HG03575 (cell line): ENCODE data around the gene TRIM72.
"Not testable (repeated sequence)": the region's sequence is repeated elsewhere in the genome, so short reads cannot be mapped to it uniquely, and the experiment has no call there.

Experiments used
- ATAC-seq: cut with Tn5 transposase; IDR thresholded peaks from one replicate; pipeline ENCODE4 v1.9.1; 2021; ENCODE audit not compliant: unreplicated experiment, insufficient number of reproducible peaks, low FRiP score; ENCODE audit errors: extremely low read depth

Gene TRIM72, protein sequence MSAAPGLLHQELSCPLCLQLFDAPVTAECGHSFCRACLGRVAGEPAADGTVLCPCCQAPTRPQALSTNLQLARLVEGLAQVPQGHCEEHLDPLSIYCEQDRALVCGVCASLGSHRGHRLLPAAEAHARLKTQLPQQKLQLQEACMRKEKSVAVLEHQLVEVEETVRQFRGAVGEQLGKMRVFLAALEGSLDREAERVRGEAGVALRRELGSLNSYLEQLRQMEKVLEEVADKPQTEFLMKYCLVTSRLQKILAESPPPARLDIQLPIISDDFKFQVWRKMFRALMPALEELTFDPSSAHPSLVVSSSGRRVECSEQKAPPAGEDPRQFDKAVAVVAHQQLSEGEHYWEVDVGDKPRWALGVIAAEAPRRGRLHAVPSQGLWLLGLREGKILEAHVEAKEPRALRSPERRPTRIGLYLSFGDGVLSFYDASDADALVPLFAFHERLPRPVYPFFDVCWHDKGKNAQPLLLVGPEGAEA

DNA sequence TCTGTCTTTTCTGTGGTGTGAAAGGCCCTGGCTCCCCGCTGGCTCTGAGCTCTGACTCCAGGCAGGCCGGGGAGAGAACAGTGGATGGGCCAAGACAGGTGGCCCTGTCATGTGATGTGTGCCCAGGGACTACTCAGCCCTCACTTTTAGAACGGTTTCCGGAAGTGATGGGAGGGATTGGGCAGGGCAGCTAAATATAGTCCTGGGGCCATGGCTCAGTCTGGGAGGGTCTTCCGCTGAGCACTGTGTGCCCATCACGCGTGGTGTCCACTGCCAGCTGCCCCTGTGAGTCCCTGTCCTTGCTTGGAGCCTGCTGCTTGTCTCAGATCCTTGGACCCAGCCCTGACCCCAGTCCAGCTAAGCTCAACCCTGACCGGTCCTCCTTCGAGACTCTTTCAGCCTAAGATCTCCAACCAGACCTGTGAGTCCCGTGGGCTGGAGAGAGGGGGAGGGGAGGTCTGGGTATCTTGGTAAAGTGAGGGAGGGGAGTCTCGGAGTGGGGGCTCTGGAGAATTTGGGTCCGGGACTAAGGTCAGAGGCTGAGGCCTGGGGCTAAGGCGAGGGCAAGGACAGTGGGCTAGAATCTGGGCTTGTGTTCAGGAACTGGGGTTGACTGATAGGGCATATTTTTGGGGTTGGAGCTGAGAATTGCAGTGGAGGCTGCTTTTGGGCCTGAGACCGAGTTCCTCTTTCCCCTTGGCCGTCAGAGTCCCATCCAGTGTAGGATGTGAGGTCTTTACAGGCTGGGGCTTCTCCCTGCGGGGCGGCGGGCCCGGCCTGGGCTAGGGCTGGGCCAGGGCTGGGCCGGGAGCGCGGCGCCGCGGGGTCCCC lies at the start of gene TRIM72:
Gene TRIM72 (plus strand): TSS at position 243 of the 831 bp plus-strand sequence. CDS start 620 bp downstream, outside the sequence.
- ATAC-seq: no peak

DNA sequence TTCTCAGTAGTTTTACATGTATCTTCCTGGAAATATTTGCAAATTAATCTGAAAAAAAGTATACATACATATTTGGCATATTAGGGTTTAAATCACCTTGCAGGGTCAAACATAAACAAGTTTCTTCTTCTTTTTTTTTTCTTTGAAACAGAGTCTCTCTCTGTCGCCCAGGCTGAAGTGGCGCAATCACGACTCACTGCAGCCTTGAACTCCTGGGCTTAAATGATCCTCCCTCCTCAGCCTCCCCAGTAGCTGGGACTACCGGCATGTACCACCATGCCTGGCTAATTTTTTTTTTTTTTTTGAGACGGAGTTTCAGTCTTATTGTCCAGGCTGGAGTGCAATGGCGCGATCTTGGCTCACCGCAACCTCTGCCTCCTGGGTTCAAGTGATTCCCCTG lies 46.6 kb upstream of the TRIM72 start:
- ATAC-seq: no peak

DNA sequence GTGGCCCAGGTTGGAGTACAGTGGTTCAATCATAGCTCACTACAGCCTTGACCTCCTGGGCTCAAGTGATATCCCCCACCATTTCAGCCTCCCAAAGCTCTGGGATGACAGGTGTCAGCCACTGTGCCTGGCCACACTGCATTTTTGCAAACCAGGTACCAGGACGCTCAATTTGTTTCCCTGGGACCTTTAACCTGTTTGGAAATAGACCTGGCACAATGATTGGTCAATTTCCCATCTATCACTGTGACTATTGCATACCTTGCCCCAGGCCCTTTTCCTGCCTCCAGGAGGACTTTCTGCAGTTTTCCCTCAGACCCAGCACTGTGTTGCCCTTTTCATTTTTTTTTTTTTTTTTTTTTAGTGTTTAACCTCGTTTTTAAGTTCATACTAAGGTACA lies 45.1 kb upstream of the TRIM72 start:
- ATAC-seq: no peak

DNA sequence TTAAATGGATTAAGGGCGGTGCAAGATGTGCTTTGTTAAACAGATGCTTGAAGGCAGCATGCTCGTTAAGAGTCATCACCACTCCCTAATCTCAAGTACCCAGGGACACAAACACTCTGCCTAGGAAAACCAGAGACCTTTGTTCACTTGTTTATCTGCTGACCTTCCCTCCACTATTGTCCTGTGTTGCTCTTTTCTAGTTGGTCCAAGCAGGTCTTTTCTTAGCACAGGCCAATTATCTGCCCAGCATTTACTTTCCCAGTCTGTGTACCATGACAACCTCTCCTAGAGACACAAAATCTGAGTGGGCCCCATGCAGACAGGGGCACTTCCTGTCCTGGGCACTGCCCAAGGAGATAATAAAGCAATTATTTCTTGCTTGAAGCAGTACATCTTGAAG lies 43.9 kb upstream of the TRIM72 start:
- ATAC-seq: not testable (repeated sequence)

DNA sequence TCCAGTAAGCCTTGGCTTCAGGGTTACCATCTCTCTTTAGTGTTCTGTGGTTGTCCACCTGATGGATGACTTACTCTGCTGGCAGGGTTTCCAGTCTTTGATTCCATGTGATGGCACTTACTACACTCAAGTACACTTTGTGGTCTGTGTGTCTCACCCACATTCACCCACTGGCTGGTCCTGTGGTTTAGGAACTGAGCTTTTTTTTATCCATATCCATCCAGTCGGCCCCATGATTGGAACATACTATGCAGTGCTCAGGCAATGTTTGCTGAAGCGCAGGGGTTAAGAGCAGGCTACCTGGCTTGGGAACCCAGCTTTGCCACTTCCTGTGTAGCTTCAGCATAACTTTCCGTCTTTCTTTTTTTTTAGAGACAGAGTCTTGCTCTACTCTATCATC lies 36.8 kb upstream of the TRIM72 start:
- no peak for ATAC-seq

DNA sequence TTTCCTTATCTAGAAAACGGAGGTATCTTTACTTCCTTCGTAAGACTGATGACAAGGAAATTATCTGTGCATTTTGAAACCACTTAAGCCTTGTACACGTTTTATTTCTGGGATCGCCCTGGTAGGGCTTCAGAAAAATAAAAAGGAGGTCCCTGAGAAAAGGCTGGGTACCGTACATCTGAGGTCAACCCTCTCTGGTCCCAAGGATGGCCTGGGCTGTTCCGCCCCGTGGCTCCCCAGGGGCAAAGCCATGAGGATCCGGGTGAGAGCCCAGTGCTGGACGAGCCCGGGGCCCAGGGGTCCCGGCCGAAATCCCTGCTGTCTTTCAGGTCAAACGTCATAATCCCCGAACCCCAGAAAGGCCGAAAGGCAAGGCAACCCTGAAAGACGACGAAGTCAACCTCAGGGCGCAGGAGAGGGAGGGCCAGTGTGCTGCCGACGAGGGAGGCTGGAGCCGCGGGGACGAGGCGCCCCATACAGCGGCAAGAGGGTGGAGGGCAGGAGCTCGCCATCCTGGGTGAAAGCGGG lies 34.6 kb upstream of the TRIM72 start:
- no peak for ATAC-seq

DNA sequence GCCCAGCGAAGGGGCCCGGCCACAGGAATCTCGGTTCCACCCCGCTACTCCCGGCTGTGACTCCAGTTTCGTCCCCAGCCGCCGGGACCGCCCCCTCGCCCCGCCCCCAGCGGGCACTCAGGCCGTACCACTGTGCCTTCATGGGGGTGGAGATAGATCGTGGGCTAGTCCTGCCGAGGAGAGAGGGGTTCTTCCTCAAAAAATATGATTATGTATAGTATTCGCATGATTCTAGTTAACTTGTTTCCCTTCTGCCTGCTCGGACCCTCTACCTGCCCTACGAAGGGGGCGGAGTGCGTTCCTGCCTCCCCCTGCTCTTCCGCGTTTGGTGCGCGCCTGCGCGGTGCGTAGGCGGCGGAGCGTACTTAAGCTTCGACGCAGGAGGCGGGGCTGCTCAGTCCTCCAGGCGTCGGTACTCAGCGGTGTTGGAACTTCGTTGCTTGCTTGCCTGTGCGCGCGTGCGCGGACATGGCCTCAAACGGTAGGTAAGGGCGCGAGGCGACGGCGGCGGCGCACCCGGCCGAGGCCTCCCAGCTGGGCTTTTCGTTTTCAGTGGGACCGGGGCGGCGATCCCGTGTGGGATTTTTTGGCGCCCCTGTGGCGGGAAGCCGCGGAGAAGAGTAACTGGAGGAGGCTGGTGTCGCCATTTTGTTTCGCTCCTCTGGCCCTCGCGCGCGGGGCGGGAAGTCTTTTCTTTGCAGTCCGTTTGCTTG lies 34.0 kb upstream of the TRIM72 start, which contains the start of gene FUS:
Gene FUS (plus strand): TSS at position 393 of the 713 bp plus-strand sequence. CDS start 76 bp downstream, at position 469.
- peak; percentile 30 for ATAC-seq

DNA sequence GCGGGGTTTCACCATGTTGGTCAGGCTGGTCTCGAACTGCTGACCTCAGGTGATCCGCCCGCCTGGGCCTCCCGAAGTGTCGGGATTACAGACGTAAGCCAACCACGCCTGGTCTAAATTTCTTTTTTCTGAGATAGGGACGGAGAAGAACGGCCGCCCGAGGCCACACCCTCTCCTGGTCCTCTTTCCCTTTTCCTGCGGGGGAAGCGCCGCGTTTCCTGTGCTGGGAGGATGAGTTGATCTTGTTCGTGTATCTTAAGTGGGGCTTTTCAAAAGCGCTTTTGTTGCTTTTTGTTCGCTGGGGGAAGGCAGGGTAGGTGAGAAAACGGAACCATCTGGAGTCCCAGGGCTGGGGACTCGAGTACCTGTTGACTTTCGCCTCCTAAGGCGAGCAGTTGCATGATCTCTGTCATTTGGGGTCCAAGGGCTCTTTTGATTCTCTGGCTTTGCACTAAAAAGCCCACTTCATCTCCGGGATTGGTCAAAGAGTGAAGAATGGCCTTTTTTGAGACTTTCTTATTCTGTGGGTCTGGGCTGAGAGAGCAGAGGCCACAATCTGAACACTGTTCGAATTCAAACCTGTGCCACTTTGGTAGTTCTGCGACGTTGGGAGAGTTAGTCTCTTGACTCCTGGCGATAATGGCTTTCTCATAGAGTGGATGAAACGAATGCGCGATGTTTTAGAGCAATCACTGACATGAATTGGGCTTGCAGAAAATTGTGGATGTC lies 32.7 kb upstream of the TRIM72 start:
- ATAC-seq: no peak

DNA sequence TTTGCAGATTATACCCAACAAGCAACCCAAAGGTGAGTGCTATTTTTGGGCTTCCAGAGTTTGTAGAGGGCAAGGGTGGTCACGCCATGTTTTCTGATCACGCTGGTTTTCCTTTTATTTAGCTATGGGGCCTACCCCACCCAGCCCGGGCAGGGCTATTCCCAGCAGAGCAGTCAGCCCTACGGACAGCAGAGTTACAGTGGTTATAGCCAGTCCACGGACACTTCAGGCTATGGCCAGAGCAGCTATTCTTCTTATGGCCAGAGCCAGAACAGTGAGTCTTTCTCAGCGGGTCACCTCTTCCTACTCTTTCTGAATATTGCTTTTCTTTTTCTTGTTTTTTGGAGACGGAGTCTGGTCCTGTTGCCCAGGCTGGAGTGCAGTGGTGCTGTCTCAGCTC lies 31.5 kb upstream of the TRIM72 start:
- no peak for ATAC-seq

DNA sequence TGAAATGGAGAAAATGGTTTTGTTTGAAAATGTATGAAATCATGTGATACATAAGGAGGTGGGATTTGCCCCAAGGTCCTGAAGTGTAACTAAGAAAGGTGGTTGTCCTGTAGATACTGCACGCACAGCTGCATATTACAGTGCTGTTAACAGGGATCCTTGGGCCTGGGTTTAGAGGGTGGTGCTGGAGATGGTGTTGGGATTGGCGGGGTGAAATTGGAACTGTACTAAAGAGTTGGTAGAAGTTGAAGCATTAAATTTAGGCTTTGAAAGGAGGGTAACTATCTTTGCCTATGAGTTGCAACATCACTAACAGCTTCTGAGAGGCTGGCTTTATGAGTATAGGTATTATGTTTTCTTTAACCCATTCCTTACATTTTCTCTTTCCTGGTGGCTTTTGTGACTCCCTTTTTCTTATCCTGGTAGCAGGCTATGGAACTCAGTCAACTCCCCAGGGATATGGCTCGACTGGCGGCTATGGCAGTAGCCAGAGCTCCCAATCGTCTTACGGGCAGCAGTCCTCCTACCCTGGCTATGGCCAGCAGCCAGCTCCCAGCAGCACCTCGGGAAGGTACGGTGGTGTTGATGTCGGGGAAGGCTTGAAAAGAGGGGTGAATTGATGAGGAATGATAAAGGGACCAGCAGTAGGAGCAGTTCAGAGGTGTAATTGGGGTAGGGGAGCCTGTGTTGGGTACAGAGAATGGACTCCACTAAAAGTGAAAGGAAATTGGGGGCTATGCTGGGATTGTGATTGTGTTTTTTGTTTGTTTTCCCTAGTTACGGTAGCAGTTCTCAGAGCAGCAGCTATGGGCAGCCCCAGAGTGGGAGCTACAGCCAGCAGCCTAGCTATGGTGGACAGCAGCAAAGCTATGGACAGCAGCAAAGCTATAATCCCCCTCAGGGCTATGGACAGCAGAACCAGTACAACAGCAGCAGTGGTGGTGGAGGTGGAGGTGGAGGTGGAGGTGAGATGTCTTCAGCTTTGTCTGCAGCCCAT lies 30.2 kb upstream of the TRIM72 start:
- no peak for ATAC-seq

DNA sequence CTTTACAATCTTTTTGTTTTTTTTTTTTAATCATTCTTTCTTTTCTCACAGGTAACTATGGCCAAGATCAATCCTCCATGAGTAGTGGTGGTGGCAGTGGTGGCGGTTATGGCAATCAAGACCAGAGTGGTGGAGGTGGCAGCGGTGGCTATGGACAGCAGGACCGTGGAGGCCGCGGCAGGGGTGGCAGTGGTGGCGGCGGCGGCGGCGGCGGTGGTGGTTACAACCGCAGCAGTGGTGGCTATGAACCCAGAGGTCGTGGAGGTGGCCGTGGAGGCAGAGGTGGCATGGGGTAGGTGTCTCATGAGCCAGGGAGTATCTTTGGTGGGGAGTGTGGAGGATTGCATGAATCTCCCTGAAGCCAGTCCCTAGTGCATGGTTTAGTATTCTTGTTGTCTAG lies 29.0 kb upstream of the TRIM72 start:
- no peak for ATAC-seq

DNA sequence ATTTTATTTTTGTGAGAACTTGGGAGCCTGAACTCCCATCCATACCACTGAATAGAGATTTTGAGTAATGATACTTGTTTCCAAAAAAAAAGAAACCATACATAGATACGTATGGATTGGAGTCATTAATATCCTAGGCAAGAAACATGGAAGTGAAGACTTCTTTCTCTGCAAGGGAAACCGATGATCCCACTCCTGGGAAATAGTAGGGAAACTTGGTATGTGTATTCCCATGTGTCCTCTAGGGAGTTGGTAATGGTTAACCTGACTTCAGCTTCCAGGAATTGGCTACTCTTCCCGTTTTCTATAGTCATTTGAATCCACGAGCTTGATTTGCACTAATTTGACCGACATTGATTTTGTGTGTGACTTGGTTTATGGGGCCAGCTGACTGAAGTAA lies 28.6 kb upstream of the TRIM72 start:
- no peak for ATAC-seq

DNA sequence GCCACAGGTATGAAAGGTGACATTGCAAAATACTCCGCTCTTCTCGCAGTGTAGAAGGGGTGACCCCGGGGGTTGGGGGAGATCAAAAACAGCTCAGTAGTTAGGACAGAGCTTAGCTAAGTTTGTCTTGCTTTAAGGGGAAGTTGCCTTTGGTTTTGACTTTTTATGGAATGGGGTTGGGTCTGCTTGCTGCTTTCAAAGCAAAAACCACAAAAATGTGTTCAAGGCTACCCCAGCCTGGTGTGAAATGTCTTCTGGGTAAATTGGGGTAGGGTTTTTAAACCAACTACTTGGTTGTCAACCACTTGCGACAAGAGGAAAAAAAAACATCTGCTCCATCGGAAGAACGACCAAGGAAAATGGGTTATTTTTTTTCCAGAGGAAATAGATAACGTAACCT lies 27.7 kb upstream of the TRIM72 start:
- no peak for ATAC-seq

DNA sequence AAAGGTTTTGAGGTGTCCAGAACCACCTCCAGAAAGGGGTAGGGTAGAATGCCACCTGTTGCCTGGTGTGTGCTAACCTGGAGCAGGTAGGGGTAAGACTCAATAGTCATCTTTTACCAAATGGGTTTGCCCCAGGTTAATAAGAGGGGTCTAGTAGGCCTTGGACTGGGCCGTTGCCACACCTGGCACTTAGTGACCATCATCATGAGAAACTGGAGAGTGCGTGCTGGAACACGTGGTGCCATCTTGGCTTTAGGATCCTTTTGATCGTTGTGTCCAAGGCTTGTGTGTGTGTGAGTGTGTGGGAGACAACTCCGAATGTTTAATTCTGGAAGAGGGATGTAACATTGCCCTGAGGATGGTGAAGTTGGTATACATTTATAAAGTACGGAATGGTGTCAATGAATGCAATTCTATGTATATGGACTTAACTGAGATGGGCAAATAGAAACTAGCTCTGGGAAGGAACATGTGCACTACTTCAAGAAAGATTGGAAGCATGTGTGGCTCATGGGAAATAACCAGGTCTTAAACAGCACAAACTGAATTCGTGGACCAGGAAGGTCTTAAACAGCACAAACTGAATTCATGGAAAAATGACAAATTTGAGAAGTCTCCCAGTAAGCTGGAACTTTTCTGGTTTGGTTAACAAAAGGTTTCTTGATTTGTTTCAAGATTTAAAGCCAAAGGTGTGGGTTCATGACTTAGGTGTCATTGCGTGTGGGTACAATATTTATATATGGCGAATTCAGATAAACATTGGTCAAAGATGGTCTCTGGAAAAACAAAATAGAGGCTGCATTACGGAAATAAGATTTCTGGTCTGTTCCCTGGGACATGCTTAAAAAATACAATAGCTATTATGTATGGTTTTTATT lies 26.8 kb upstream of the TRIM72 start:
- no peak for ATAC-seq

DNA sequence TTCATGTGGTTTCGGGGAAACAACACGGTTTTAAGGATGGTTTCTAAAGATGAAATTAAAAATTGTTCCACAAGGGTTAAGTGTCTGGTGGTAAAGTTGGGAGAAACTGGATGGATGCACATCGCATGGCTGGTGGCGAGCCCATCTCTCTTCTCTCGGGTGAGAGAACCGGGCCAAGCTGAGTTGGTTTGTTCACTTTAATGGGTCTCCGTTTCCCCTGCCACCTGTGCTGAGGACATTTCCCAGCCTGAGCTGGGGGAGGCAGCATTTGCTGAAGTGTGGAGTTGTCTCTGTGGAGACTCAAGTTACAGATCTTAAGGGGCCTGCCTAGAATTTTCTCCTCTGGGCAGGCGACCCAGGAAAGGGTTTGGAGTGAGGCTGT lies 26.1 kb upstream of the TRIM72 start:
- no peak for ATAC-seq
